GM12872 (cell line): Measurements from ENCODE around the gene IMMP2L.

ENCODE experiments used
- TF ChIP-seq, protein P1 (sequence below): IDR thresholded peaks from 3 replicates; pipeline ENCODE4 v1.5.1; 2011; ENCODE audit warnings: low read depth, mild to moderate bottlenecking, low read length, moderate library complexity; ENCODE audit not compliant: insufficient read depth

Gene IMMP2L

DNA sequence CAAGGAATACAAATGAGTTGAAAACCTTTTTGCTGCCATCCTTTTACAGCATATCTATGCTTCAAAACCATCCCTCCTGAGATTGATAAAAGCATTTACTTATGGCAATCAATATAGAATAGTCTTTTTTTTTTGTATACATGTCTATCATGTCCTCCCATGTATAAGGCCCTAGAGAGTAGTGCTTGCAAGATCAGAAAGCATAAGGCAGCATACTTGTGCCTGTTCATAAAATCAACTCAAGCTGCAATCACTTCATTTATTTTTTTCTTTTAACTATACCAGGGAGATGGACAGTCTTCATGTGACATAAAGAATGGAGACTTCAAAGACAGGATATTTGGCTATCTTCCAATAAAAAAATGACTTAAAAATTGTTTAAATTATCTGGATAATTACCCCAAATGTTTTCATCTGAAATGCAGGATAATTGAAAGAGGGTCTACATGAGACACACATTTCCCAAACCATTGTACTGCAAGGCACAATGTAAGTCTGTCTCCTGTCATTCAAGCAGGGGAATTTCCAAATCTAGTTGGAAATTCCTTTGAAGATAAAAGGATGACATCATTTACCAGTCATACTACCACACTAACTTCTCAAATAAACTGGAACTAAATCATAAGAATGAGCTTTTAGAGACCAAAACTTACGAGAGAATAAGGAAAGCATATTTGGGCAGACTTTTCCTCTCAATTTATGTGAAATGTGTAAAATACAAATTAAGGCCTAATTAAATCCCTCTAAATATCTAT, 448.9 kb downstream of the IMMP2L start:
- TF ChIP-seq, protein P1, sequence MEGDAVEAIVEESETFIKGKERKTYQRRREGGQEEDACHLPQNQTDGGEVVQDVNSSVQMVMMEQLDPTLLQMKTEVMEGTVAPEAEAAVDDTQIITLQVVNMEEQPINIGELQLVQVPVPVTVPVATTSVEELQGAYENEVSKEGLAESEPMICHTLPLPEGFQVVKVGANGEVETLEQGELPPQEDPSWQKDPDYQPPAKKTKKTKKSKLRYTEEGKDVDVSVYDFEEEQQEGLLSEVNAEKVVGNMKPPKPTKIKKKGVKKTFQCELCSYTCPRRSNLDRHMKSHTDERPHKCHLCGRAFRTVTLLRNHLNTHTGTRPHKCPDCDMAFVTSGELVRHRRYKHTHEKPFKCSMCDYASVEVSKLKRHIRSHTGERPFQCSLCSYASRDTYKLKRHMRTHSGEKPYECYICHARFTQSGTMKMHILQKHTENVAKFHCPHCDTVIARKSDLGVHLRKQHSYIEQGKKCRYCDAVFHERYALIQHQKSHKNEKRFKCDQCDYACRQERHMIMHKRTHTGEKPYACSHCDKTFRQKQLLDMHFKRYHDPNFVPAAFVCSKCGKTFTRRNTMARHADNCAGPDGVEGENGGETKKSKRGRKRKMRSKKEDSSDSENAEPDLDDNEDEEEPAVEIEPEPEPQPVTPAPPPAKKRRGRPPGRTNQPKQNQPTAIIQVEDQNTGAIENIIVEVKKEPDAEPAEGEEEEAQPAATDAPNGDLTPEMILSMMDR = no peak

DNA sequence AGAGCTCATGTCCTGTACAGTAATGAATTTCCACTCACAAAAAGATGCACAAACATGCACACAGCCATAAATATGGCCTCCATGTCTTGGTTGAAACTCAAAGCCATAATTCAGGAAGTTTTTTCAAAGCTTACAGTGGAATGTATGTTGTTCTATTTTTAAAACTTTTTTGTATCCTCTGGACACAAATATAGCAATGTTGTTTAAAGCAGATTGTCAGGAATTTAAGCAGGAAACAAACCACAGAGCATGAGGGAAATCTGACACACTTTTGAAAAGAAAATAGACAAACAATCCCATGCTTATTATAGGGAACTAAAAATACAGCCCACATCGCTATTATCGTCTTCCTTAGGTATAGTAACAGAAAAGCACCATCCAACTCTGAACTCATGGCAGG, 449.9 kb downstream of the IMMP2L start:
- TF ChIP-seq, protein P1 = no peak

DNA sequence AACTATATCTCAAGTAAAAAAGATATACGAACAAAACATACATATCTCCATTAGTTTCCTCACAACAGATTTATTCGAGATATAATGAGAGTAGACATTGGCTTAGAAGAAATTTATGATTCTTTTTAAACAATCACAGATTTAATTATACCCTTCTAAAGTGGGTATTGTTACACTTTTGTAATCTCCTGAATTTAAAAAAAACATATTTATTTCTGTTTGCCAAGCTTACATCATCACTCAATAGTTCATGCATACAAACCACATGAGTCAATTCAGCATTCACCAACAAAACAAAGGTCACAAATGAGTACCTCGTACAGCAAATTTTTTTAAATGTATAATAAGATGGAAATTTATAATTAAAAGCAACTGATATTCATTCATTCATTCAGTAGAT, 453.8 kb downstream of the IMMP2L start:
- TF ChIP-seq, protein P1 = no peak

DNA sequence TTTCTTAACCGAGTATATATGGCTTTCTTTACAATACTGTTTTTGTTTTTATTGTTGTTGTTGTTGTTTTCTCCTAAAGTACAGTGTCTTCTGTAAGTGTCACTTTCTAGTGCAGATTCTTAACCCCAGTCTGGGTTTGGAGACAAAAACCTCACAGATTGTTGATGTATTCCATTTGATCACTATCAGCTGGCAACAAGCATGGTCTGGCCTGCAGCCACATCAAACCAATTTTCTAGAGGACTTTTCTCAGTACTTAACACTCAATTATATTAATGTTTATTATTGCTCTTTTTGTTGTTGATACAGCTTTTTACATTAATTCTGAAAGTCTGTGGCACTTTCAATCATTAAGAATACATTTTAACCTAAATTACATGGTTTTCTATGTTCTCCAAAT, 454.3 kb downstream of the IMMP2L start:
- TF ChIP-seq, protein P1 = no peak

DNA sequence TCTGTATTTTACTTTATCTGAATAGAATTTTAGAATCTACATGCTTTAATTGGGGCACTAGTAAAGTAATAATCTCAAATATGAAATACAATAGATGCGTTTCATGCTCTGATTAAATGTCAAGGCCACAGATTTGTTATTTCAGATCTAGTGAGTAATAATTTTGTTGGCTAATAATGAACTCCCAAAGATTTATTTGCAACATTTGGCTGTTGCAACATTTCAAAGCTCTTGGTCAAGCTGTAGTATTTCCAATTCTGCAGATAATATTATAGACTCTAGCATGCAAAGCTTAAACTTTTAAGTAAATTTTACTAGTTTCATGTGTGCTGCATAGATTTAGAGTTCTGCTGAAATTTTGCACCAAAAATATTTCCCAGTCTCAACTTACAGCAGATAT, 454.7 kb downstream of the IMMP2L start:
- TF ChIP-seq, protein P1 = no peak

DNA sequence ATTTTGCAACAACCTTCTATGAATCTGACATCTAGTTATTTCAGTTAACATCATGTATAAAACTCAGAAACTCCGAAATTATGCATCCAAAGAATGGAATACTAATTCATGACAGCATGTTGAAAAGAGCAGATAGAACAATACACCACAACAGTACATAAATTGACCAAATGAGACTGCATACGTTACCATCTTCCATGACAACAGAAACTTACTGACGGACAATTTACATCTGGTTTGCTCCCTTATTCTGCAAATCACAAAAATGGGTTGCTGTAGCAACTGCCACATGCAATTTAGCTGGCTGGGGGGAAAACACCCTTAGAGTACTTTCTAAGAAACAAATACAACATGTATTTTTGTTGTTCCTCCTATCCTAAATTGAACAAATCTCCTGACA, 457.0 kb downstream of the IMMP2L start:
- TF ChIP-seq, protein P1 = no peak

DNA sequence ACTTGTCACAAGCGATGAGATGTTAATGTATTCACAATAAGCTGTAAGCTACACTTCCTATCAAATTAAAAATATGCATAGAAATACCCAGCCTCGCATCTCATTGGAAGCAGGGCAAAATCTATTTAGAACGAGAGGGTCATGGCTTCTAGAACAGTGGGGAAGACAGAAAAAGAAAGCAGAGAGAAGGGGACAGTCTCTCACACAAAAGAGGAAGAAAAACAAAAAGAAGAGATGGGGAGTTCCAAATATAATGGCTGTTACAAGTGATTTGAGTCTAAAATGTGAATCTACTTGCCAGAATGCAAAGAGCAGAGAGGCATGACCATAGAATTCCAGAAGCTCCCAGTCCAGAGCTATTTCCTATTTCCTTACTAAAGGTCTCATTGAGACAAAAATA, 457.6 kb downstream of the IMMP2L start:
- TF ChIP-seq, protein P1 = no peak
